ENCODE results near the gene GPR101. TPM values are rescaled to one million over a fixed set of nuclear protein-coding genes. Genes with fewer than 3 reads are reported as not detected.

Gene GPR101
- total and polyA plus RNA-seq, 2 of the 4 experiments (the other 2 are of a cell fraction), result not detected

DNA sequence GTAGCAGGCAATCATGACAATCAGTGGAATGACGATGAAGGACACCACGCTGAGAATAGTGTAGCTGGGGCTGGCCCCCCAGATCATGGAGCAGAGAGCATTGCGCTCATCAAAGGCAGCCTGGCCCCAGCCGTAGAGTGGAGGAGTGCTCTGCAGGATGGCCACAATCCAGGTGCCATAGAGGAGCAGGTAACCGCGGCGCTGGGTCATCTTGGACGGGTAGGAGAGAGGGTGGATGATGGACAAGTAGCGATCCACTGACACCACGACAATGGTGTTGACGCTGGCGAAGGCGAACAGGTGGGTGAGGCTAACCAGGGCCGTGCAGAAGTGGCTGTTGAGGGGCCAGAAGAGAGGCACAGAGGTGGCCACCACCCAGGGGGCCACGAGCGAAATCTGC, 2.8 kb downstream of the GPR101 start:
- intact Hi-C loops (cut with micrococcal nuclease) (no loop called here), dilution Hi-C loops (cut with HindIII; ENCODE audit: low sequenced_read_pairs, unreplicated experiment) (no loop called here), in situ Hi-C loops (cut with MboI; ENCODE audit: low sequenced_read_pairs) (no loop called here)
- H4K20me1 ChIP-seq (ENCODE audit: insufficient read depth, low read length), result no peaks in the 10 kb centered on the region
- DNase-seq (no peak), ATAC-seq (ENCODE audit: low read depth) (no peak)
- peaks cover 6% of the 10 kb centered on the region; the same call in 1 of the 2 replicates for H3K9me3 ChIP-seq (ENCODE audit: control insufficient read depth, insufficient read depth, low read length)
- H2BK15ac ChIP-seq (ENCODE audit: low read depth, low read length), result no peak overlapping the region
- ChIA-PET CTCF (no interaction called here), POLR2A (ENCODE audit: unreplicated experiment) (no interaction called here)
- H2AFZ ChIP-seq (replicated peaks; ENCODE audit: low read length, poor library complexity), result peak overlapping the region; percentile 8
- no peak overlapping the region for H3K4ac ChIP-seq (ENCODE audit: low read depth, low read length)
- no peak overlapping the region for H3K9ac ChIP-seq (ENCODE audit: low read depth, low read length)
- no peak overlapping the region for H3K18ac ChIP-seq (ENCODE audit: low read depth, low read length)
- H2BK120ac ChIP-seq (ENCODE audit: low read depth, low read length), result no peak overlapping the region
- H2AK5ac ChIP-seq (ENCODE audit: low read depth, low read length), result no peak overlapping the region
- H4K91ac ChIP-seq (ENCODE audit: insufficient read depth, low read depth, low read length), result no peak overlapping the region
- H2AK9ac ChIP-seq (replicated peaks; ENCODE audit: low read depth, low read length, poor library complexity), result no peak overlapping the region
- H3K4me1 ChIP-seq (ENCODE audit: control insufficient read depth, insufficient read depth, low read length), result no peaks in the 10 kb centered on the region
- H3K4me2 ChIP-seq (ENCODE audit: low read depth, low read length), result no peak overlapping the region
- H3K36me3 ChIP-seq (ENCODE audit: control insufficient read depth, insufficient read depth, low read length), result no peaks in the 10 kb centered on the region
- H3K79me1 ChIP-seq (ENCODE audit: low read depth in 1 of 2, low read length in 2 of 2), result no peaks in the 10 kb centered on the region
- H3K14ac ChIP-seq (replicated peaks; ENCODE audit: low read depth, low read length), result no peak overlapping the region
- no peak overlapping the region for H3K56ac ChIP-seq (ENCODE audit: extremely low read depth, insufficient read depth, low read length)
- no peak overlapping the region for H4K5ac ChIP-seq (ENCODE audit: low read depth, low read length)
- no peak overlapping the region for H3K4me3 ChIP-seq (ENCODE audit: insufficient read depth, low read depth, low read length)
- TF ChIP-seq CEBPB (IDR thresholded peaks at IDR 0.05; ENCODE audit: low read depth, low read length) (no peak), MXI1 (IDR thresholded peaks at IDR 0.05; ENCODE audit: borderline replicate concordance, low read depth, low read length) (no peak), RCOR1 (IDR thresholded peaks at IDR 0.05; ENCODE audit: insufficient replicate concordance, low read length) (no peak), SMC3 (IDR thresholded peaks at IDR 0.05; ENCODE audit: low read depth, low read length) (no peak), MAZ (IDR thresholded peaks at IDR 0.05; ENCODE audit: borderline replicate concordance, low read depth, low read length) (no peak), RAD21 (IDR thresholded peaks at IDR 0.05; ENCODE audit: low read length) (no peak), RFX5 (IDR thresholded peaks at IDR 0.05; ENCODE audit: low read depth, low read length) (no peak), POLR2A (IDR thresholded peaks at IDR 0.05; ENCODE audit: low read depth, low read length) (no peak), BHLHE40 (IDR thresholded peaks at IDR 0.05; ENCODE audit: low read depth, low read length) (no peak), MAFK (IDR thresholded peaks at IDR 0.05; ENCODE audit: low read depth, low read length) (no peak), CHD1 (IDR thresholded peaks at IDR 0.05; ENCODE audit: low read depth, low read length) (no peak), NFE2L2 (IDR thresholded peaks at IDR 0.05; ENCODE audit: low read depth, low read length) (no peak), FOS (IDR thresholded peaks at IDR 0.05; ENCODE audit: low read depth, low read length) (no peak)
- TF ChIP-seq, protein P1, sequence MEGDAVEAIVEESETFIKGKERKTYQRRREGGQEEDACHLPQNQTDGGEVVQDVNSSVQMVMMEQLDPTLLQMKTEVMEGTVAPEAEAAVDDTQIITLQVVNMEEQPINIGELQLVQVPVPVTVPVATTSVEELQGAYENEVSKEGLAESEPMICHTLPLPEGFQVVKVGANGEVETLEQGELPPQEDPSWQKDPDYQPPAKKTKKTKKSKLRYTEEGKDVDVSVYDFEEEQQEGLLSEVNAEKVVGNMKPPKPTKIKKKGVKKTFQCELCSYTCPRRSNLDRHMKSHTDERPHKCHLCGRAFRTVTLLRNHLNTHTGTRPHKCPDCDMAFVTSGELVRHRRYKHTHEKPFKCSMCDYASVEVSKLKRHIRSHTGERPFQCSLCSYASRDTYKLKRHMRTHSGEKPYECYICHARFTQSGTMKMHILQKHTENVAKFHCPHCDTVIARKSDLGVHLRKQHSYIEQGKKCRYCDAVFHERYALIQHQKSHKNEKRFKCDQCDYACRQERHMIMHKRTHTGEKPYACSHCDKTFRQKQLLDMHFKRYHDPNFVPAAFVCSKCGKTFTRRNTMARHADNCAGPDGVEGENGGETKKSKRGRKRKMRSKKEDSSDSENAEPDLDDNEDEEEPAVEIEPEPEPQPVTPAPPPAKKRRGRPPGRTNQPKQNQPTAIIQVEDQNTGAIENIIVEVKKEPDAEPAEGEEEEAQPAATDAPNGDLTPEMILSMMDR (conservative IDR thresholded peaks at IDR 0.05; ENCODE audit: low read depth, low read length), result no peak
- TF ChIP-seq, protein P2, sequence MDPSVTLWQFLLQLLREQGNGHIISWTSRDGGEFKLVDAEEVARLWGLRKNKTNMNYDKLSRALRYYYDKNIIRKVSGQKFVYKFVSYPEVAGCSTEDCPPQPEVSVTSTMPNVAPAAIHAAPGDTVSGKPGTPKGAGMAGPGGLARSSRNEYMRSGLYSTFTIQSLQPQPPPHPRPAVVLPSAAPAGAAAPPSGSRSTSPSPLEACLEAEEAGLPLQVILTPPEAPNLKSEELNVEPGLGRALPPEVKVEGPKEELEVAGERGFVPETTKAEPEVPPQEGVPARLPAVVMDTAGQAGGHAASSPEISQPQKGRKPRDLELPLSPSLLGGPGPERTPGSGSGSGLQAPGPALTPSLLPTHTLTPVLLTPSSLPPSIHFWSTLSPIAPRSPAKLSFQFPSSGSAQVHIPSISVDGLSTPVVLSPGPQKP (IDR thresholded peaks at IDR 0.05; ENCODE audit: borderline replicate concordance, low read depth, low read length), result no peak
- TF ChIP-seq, protein P3, sequence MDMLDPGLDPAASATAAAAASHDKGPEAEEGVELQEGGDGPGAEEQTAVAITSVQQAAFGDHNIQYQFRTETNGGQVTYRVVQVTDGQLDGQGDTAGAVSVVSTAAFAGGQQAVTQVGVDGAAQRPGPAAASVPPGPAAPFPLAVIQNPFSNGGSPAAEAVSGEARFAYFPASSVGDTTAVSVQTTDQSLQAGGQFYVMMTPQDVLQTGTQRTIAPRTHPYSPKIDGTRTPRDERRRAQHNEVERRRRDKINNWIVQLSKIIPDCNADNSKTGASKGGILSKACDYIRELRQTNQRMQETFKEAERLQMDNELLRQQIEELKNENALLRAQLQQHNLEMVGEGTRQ (IDR thresholded peaks at IDR 0.05; ENCODE audit: low read depth, low read length), result no peak
- peaks cover 19% of the 10 kb centered on the region for H3K27me3 ChIP-seq (ENCODE audit: control insufficient read depth, insufficient read depth, low read length)
- no peak overlapping the region for H2BK5ac ChIP-seq (ENCODE audit: low read depth, low read length, poor library complexity, severe bottlenecking)
- H4K8ac ChIP-seq (ENCODE audit: low read depth in 2 of 2, low read length in 2 of 2), result no peak overlapping the region
- WGBS, 2 experiments (ENCODE audit: extremely low coverage in 2 of 2, insufficient read length in 1 of 2), result 20% methylated on average over 10 of the region's 16 CpGs; no CpG with 5 or more reads in 1 of the 2 experiments
- no peaks in the 10 kb centered on the region for H3K9me1 ChIP-seq (ENCODE audit: insufficient read depth, low read length)
- no peak overlapping the region for H2BK20ac ChIP-seq (ENCODE audit: low read depth, low read length)
- H3K23ac ChIP-seq (ENCODE audit: low read depth, low read length), result no peak overlapping the region
- no TSS peak for BruUV-seq (replicated peaks)
- no peak overlapping the region for H3K27ac ChIP-seq (ENCODE audit: insufficient read depth, low read length)
